Renal cortex interstitium (tissue), 11 donors: Measurements from ENCODE around the gene H2BK1. TPM values are rescaled to one million over a fixed set of nuclear protein-coding genes. Genes with fewer than 3 reads are reported as not detected.

Experiments used
- DNase-seq, 11 donors: peaks; one replicate each; pipeline ENCODE4 v3.0.0-alpha.2; 2013; ENCODE audit warnings: low read depth in 9 of 11, low spot score in 4 of 11; ENCODE audit errors: extremely low read depth in 1 of 11
- polyA plus RNA-seq, 3 donors: library from polyadenylated mRNA; unstranded; fragments of 120-200 nt; gene quantifications; one replicate each; pipeline ENCODE4 v1.2.1, GENCODE V29; 2013; ENCODE audit not compliant: insufficient read length in 3 of 3

H2BK1 gene
- polyA plus RNA-seq, 3 donors = not detected

DNA sequence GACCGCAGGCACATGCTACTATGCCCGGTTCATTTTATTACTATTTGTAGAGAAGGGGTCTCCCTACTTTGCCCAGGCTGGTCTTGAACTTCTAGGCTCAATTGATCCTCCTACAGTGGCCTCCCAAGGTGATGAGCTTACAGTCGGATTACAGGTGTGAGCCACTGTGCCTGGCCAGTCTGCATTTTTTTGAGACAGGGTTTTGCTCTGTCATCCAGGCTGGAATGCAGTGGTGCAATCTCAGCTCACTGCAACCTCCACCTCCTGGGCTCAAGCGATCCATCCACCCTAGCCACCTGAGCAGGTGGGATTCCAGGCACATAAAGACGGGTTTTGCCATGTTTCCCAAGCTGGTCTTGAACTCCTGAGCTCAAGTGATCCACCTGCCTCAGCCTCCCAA, 2.3 kb upstream of the H2BK1 start:
- no peak for DNase-seq

- no peak for DNase-seq
Observed at GRCh38 chr7:151211155-151211772, 976 bp upstream of the H2BK1 start.

- DNase-seq = no peak
Observed at GRCh38 chr7:151209588-151209987, 700 bp downstream of the H2BK1 start.

DNA sequence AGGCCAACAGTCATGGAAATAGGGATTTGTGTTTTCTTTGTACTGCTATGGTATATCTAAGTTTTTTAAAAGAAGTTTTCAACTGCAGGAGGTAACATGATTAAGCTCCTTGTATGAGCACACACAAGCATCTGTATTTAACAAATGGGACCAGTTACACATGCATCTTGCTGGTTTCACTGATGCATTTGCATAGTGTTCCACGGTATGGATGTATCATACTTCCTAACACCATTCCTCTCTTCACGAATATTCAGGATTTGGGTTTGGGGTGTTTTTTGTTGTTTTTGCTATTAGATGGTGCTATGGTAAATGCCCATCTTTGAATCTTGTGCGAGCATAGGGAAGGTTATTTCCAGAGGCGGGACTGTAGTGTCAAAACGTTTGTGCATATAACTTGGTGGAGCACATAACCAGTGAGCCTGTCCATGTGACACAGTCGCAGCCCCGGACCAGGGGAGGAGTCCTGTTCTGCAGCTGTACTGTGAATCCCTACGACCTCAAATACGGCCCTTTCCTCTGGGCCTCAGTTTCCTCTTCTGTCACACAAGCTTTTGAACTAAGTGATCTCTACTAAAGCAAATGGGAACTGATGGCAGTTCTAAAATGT, 1.9 kb downstream of the H2BK1 start:
- DNase-seq = no peak

DNA sequence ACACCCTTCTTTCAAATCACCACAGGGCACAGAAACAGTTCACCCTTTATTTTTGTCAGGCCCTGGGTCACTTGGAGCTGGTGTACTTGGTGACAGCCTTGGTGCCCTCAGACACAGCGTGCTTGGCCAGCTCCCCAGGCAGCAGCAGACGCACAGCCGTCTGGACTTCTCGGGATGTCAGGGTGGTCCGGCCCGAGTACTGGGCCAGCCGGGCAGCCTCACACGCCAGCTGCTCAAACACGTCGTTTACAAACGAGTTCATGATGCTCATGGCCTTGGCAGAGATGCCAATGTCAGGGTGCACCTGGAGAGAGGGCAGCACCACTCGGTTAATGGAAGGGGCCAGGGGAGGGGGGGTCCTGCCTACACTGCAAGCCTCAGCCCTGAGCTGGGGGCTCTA, 2.5 kb downstream of the H2BK1 start:
- no peak for DNase-seq

DNA sequence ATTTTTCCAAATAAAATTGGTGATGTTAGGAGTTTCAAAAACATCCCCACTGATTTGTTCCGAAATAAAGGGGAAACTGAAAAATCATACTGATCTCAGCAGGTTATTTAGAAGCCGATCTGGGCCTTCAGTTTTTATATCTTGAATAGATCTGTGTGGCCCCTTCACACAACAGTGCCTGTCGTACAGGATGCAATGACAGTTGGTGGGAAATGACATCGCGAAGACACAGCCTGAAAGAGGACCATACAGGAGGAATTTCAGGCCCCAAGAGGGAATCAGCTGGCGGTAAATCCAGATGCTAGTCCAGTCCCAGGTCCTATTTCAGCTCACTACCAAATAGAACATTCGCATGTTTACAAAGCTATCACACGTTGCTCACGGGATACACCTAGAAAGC, 3.0 kb downstream of the H2BK1 start:
- DNase-seq = no peak

GRCh38 chr7:151206914-151207313, 3.4 kb downstream of the H2BK1 start:
- DNase-seq = no peak

GRCh38 chr7:151205730-151206129, 4.6 kb downstream of the H2BK1 start:
- DNase-seq = no peak

DNA sequence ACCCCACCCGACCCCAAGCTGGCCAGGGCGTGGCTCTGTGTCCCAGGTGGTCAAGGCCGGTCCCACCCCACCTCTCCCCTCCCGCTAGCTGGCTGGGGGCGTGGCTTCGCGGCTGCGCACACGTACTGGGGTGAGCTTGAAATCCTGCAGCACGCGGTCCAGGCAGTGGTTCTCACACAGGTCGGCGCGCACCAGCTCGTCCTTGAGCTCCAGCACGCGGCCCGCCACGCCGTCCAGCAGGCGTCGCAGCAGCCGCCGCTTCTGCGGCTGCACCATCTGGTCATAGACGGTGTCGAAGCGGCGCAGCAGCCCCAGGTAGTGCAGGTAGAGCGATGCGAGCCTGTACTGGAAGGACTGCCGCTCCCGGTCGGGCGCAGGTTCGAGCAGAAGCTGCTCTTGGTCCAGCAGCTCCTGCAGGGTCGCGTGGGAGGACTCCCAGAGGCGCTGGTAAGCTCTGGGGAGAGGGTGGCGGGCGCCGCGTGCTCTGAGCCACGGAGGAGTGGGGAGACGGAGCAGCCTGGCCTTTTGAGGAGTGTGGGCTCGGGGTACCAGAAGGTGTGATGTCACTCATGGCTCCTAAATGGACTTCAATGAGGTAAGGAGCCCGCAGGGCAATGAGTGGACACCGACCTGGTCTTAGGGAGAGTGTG, 5.8 kb downstream of the H2BK1 start:
- DNase-seq = no peak

DNA sequence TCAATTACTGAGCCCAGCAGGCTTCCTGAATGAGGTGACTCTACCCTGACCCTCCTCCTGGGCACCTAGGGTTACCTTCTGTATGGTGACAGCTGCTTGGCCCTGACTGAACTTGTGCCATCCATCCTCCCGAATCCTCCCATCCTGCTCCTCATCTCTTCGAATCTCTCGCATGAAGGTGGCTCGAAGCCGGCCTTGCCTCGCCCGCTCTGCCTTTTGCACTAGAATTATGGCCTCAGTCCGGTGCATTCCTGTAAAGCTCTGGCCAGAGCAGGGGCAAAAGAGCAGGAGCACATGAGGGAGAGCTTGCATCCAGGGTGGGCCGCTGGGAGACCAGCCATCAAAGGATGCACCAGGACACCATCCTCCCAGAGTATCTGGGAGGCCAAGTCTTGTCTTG, 7.5 kb downstream of the H2BK1 start:
- no peak for DNase-seq

GRCh38 chr7:151201751-151202150, 8.5 kb downstream of the H2BK1 start:
- no peak for DNase-seq

DNA sequence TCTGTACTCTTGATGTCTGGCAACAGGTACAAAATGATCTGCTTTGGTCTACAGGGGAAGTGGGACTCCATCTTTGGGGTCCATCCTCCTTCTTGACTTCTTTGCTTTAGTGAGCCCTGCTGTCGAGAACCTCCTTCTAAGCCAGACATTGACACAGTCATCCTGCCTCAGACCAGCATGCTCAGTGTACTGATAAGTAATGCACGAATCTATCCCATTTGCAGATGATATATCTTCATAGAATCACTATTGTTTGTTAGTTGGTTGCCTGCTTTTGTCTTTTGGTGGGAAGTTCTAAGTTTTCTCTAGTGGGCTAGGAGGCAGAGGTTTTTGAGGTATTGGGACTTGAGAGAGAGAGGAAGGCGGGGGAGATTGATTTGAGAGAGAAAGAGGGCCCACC, 8.9 kb downstream of the H2BK1 start:
- no peak for DNase-seq

DNA sequence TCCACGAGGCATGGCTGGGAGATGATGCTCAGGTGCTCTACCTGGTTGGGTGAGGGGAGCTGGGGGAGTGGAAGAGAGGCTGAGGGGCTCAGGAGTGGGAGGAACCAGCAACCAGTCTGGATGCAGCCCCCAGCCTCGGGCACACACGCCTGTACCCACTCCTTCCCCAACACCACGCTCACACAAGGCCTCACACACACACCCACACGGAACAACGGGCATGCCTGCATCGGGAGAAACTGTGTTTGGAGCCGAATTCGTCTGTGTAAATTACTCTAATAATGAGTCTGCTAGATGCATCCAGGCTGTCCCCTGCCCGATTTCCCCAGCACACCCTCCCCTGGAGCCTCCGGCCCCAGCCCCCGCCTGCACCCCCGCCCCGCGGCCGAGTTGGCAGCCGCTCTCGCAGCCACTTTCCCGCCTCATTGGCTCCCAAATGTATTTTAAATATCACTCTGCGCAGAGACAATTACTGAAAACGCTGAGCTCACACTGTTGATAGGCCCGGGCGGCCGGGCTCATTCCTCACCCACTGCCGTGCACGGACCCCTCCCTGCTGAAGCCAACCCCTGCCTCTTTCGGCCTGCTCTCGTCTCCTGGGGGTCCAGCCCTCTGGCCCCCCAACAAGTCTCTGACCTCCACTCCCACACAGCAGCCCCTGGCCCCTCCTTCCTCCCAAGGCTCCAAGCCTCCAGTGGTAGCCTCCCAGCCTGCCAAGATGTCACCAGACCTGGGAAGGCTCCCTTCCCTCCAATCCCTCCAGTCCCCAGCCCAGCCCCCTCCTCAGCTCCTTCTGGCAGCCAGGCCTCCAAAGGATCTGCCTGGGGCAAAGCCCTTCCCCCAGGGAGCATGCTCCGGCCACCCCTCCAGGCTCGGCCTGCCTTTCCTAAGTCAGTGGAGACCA, 11.1 kb downstream of the H2BK1 start:
- peak in 9 of 11 donors; percentile 7 to 42 (median 28) for DNase-seq

- DNase-seq = no peak
Observed at GRCh38 chr7:151197932-151198331, 12.4 kb downstream of the H2BK1 start.

GRCh38 chr7:151195616-151196450, 14.5 kb downstream of the H2BK1 start:
- no peak for DNase-seq

- DNase-seq = no peak
Observed at GRCh38 chr7:151194188-151194587, 16.1 kb downstream of the H2BK1 start.

GRCh38 chr7:151193203-151193978, 16.9 kb downstream of the H2BK1 start:
- DNase-seq = no peak

DNA sequence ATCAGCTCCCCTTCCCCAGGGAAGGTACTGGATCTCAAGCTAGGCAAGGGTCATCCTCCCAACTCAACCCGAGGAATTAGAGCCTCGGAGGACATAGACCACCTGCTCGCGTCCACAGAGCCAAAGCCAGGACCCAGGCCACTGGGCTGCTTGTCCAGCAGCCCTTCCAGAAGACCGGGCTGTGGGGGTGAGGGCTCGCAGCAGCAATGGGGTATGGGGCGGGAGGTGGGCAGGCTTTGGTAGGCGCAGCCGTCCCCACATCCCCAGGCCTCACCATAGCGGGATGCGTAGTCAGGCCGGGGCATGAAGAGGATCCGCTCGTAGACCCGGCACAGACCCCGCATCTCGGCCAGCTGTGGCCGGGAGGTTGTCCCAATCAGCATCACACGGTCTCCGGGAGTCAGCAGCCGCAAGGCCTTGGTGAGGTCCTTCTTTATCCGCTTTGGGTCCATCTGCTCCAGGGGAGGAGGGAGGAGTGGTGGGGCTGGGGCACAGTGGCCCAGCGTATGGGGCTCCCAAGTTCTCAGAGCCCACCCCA, 18.2 kb downstream of the H2BK1 start:
- no peak for DNase-seq
